ENCODE results near the gene OPN1SW.

The OPN1SW gene, protein sequence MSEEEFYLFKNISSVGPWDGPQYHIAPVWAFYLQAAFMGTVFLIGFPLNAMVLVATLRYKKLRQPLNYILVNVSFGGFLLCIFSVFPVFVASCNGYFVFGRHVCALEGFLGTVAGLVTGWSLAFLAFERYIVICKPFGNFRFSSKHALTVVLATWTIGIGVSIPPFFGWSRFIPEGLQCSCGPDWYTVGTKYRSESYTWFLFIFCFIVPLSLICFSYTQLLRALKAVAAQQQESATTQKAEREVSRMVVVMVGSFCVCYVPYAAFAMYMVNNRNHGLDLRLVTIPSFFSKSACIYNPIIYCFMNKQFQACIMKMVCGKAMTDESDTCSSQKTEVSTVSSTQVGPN

DNA sequence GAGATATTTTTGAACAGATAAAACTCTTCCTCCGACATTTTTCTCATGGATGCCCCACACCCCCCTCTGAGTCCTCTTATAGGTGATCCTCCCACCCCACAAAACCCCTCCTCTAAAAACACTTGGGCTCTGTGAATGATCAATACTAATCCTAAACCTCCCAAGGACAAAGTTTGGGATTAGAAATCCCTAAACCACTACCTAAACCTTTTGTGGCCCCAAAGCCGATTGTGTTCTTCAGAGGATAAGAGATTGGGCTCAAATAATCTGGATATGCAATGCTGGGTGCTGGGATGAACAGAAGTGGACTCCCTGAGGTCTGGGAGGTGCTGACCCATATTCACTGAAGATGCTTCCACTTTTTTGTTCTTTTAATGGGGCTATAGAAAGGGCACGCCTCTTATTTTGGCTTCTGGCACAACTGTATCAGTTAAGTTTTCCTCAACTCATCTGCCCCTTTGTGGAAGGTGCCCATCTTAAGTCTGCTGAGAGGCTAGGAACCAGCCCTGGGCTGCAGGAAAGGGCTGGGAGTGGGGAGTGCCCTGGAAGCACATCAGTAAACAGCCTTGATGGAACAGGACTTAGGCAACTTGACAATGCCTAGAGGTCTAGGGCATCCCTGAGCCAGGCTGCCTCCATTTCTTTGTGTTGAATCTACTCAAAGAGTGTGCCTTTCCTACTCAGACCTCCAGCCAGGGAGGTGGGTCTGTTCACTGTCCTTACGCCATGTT, at the start of gene OPN1SW:
TSS of gene OPN1SW (minus strand) at position 51 of the 731 bp plus-strand sequence. CDS start at position 38, 13 bp downstream.
- TF ChIP-seq GATA3 (IDR thresholded peaks at IDR 0.05; ENCODE audit: low read depth, low read length) (no peak), GATA2 (IDR thresholded peaks at IDR 0.05; ENCODE audit: low read depth, low read length) (no peak)

DNA sequence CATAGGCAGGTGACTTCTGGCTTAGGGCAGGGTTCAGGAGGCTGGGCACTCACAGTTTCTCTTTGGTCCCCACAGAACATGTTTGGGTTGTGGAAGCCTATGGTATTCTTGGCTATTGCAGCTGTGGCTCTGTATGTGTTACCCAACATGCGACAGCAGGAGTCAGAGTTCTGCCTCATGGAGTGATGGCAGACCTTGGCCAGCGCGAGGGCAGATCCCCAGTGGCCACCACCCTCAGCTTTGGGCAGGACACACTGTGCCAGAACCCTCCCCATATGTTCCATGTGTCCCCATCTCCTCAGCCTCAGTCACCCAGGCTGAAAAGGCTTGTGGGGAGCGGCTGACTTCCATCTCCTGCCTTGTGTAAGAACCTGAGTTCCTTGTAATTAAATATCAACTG, 46.1 kb upstream of the OPN1SW start:
- no peak for TF ChIP-seq GATA2 (IDR thresholded peaks at IDR 0.05; ENCODE audit: low read depth, low read length)
- TF ChIP-seq GATA3 (IDR thresholded peaks at IDR 0.05; ENCODE audit: low read depth, low read length): no peak

DNA sequence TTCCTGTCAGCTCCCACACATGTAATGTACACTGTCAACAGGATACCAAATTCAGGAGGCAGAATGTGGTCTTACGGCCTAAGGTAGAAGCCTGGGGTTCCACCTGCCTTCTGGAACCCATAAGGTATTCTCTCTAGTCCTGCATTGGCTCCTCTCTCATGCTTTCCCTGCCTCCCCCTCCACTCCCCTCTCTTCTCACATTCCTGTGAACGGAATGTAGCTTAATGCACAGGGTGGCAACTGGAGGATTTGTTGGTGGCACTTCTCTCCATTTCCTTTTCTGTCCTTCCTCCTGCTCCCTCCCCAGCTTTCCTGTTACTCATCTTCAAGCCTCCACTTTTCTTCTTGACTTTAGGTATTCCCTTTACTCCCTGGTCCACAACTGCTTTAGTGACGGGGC, 43.1 kb upstream of the OPN1SW start:
- TF ChIP-seq GATA3 (IDR thresholded peaks at IDR 0.05; ENCODE audit: low read depth, low read length) (no peak), GATA2 (IDR thresholded peaks at IDR 0.05; ENCODE audit: low read depth, low read length) (no peak)

DNA sequence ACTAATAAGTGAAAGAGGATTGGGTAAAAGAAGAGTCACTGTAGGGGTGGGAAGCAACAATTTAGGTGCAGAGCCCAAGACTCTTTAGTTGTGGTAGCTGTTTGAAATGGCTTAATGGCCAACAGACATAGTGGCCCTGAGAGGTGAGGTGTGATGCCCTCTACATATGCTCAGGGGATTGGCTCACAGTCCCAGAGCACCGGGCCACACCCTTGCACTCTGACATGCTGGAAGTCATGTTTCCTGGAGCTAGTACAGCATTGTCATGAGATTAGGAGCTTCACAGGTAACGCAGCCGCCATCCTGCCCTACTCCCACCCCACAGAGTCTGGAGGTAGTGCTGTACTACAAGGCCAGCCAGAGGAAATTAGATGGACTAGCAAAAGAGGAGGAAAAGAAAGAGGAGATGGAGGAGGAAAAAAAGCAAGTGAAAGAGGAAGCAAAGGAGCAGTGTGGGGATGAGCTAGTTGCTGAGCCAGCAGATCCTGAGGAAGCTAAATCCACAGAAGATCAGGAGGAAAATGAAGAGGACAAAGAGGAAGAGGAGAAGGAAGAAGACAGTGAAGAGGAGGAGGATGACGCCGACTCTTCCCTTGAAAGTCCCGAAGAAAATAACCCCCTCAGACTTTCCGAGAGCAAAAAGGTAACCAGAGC, 39.8 kb upstream of the OPN1SW start:
- no peak for TF ChIP-seq GATA2 (IDR thresholded peaks at IDR 0.05; ENCODE audit: low read depth, low read length)
- no peak for TF ChIP-seq GATA3 (IDR thresholded peaks at IDR 0.05; ENCODE audit: low read depth, low read length)

DNA sequence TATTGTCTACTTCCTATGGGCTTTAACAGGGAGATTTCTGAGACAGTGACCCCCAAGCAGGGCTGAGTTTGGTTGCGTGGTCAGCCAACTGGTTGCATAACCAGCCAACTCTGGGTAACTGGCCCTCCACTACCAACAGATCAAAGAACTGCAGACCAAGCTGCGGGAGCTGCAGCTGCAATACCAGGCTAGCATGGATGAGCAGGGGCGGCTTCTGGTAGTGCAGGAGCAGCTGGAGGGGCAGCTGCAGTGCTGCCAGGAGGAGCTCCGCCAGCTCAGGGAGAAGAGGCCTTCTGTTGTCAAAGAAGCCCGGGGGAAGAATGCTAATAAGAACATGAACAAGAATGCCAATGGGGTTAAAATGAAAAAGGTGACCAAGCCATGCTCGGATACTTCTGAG, 38.9 kb upstream of the OPN1SW start:
- TF ChIP-seq GATA2 (IDR thresholded peaks at IDR 0.05; ENCODE audit: low read depth, low read length) (no peak), GATA3 (IDR thresholded peaks at IDR 0.05; ENCODE audit: low read depth, low read length) (no peak)

DNA sequence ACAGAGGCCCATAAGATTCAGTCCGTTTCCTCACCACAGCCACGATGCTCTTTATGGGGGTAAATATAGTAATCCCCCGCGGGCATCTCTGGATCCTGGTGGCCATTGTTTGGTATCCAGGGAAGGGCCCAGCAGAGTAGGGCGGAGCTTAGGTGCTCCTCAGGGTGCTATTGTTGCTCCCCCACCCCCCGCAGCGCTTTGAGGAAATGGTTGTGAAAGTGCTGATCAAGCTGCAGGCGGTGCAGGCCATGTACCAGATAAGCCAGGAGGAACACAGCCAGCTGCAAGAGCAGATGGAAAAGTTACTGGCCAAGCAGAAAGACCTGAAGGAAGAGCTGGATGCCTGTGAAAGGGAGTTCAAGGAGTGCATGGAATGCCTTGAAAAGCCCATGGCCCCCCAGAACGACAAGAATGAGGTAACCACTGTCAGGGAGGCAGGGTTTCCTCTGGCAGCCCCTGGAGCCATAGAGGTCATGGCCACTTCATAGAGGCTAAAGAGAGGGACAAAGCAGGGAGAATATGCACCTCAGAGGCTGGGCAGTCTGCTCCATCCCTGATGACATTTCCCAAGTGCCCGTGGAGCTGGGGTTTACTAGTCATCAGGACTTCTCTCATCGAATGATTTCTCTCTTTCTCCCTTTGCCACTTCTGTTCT, 37.0 kb upstream of the OPN1SW start:
- TF ChIP-seq GATA2 (IDR thresholded peaks at IDR 0.05; ENCODE audit: low read depth, low read length): no peak
- no peak for TF ChIP-seq GATA3 (IDR thresholded peaks at IDR 0.05; ENCODE audit: low read depth, low read length)

DNA sequence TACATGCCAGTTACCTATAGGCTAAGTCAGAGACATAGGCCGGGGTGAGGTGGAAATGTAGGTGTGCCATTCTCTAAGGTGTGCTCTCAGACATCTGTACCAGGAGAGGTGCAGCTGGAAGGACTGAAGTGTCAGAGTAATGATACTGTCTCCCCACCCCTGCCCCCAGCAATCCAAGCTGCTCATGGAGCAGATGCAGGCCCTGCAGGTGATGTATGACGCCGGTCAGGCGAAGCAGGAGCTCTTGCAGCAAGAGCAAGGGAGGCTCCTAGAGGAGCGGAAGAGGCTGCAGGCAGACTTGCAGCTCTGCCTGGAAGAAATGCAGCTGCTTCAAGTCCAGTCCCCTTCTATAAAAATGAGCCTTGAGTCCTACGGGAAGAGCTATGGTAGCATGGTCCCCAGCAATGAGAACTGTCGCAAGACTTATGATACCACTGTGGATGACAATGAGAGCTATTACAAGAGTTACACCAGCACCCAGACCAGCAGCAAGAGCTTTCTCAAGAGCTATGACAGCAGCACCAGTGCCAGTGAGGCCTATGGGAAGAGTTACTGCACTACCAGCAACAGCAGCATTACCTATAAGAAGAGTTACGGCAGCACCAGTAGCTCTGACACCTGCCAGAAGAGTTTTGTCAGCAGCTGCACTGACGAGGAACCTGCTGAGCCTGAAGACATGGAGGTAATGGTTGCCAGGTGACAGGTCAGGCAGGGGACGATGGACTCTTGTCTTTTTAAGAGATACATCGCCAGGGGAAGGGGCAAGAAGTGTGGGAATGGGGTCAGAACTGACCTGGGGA, 36.2 kb upstream of the OPN1SW start:
- TF ChIP-seq GATA3 (IDR thresholded peaks at IDR 0.05; ENCODE audit: low read depth, low read length): no peak
- TF ChIP-seq GATA2 (IDR thresholded peaks at IDR 0.05; ENCODE audit: low read depth, low read length): no peak

DNA sequence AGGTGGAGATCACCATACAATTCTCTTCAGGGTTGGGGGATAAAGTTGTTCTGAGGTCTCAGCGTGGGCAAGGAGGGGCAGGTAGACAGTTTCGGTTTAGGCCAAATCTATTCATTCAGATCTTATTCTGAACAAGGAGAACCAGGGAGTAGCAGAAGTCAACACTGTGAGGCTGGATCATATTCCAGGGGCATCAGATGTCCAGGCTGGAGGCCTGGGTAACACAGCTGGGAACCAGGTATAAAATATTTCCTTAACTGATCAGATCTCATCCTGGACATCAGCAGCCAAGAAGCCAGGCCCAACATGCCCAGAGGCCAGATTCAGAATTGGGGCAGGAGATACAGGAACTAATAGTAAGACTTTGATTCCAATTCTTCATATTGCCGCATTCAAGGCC, 35.4 kb upstream of the OPN1SW start:
- TF ChIP-seq GATA3 (IDR thresholded peaks at IDR 0.05; ENCODE audit: low read depth, low read length) (no peak), GATA2 (IDR thresholded peaks at IDR 0.05; ENCODE audit: low read depth, low read length) (no peak)

DNA sequence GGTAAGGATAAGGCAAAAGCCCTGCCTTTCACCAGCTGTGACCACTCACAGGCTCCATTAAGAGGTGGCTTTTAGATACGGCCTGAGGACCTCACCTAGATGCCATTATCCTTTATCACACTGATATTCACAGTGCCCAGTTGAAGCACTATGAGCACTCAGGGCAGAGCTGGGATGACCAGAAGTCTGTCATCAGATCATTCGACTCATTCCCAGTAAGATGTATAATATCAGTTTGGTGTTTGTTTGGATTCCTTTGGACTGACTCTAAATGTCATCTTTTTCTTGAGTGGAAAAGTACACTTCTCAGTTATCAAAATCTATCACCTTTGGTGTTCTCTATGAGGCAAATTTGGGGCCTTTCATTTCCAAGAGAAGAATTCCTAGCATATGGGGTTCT, 34.9 kb upstream of the OPN1SW start:
- TF ChIP-seq GATA2 (IDR thresholded peaks at IDR 0.05; ENCODE audit: low read depth, low read length) (no peak), GATA3 (IDR thresholded peaks at IDR 0.05; ENCODE audit: low read depth, low read length) (no peak)

DNA sequence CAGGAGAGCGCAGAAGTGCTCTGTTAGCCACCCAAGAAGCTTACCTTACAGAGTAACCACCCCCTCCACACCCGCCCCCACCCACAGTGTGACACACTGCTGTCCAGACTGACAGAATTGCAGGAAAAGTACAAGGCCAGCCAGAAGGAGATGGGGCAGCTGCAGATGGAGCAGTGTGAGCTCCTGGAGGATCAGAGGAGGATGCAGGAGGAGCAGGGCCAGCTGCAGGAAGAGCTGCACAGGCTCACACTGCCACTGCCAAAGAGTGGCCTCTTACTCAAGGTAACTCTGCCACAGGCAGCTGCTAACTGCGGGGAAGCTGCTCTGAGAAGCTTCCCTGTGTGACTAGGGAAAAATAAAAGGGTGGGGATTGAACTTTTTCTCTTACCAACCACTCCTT, 33.8 kb upstream of the OPN1SW start:
- TF ChIP-seq GATA2 (IDR thresholded peaks at IDR 0.05; ENCODE audit: low read depth, low read length) (no peak), GATA3 (IDR thresholded peaks at IDR 0.05; ENCODE audit: low read depth, low read length) (no peak)

DNA sequence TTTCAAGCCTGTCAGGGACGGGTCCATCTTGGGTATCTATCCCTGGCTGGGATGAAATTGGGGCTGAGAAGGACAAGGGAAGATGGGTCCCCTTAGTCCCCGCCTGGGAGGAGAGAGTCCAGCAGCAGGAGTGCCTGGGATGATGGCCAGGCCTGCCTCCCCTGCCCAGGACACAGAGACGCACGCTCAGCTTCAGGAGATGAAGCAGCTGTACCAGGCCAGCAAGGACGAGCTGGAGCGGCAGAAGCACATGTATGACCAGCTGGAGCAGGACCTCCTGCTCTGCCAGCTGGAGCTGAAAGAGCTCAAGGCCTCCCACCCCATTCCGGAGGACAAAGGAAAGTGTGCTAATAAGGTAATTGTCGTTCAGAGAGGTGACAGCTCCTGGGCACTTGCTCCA, 31.6 kb upstream of the OPN1SW start:
- no peak for TF ChIP-seq GATA3 (IDR thresholded peaks at IDR 0.05; ENCODE audit: low read depth, low read length)
- no peak for TF ChIP-seq GATA2 (IDR thresholded peaks at IDR 0.05; ENCODE audit: low read depth, low read length)

DNA sequence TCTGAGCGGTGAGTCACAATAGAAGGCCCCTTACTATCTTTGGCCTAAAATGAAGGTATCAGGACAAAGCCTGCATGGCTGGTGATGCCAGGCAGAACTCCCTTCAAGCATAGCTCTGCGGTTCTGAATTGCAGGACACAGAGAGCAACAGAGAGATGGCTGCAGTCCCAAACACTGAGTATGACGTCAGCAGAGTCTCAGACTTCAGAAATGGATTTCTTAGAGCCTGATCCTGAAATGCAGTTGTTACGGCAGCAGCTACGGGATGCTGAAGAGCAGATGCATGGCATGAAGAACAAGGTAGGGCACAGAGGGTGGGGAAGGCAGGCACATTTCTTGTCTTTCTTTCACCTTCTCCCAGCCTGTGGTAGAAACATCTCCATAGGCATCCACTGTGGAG, 29.6 kb upstream of the OPN1SW start:
- TF ChIP-seq GATA2 (IDR thresholded peaks at IDR 0.05; ENCODE audit: low read depth, low read length) (no peak), GATA3 (IDR thresholded peaks at IDR 0.05; ENCODE audit: low read depth, low read length) (no peak)

DNA sequence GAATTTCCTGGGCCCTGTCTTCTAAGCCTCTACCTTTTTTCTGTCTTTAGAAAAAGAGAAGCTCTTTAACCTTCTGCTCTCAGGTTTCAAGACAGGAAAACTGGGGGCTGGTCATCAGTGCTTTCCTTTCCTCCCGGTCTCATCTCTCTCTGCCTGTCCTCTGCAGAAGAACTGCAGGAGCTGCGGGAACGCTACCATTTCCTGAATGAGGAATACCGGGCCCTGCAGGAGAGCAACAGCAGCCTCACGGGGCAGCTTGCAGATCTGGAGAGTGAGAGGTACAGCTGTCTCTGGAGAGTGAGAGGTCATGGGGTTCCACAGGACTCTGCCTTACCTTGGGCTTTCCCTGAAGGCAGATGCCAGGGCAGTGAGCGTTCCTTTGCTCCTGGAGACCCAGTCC, 28.9 kb upstream of the OPN1SW start:
- TF ChIP-seq GATA2 (IDR thresholded peaks at IDR 0.05; ENCODE audit: low read depth, low read length): no peak

Measured in SH-SY5Y (cell line).